CD4-positive, alpha-beta T cell treated with Interleukin-17A for 4 hours (primary cell): ENCODE data around the gene CKS2.
"Not testable (repeated sequence)": the region's sequence is repeated elsewhere in the genome, so short reads cannot be mapped to it uniquely, and the experiment has no call there.

Experiments
- DNase-seq: peaks from one replicate; pipeline ENCODE4 v3.0.0-alpha.2; 2020; ENCODE audit warnings: mixed read lengths

Gene CKS2

GRCh38 chr9:89310475-89311345, at the start of gene CKS2:
TSS of gene CKS2 (plus strand) at chr9:89311195. CDS start at chr9:89311293, 98 bp downstream.
- DNase-seq, result peak; percentile 100

DNA sequence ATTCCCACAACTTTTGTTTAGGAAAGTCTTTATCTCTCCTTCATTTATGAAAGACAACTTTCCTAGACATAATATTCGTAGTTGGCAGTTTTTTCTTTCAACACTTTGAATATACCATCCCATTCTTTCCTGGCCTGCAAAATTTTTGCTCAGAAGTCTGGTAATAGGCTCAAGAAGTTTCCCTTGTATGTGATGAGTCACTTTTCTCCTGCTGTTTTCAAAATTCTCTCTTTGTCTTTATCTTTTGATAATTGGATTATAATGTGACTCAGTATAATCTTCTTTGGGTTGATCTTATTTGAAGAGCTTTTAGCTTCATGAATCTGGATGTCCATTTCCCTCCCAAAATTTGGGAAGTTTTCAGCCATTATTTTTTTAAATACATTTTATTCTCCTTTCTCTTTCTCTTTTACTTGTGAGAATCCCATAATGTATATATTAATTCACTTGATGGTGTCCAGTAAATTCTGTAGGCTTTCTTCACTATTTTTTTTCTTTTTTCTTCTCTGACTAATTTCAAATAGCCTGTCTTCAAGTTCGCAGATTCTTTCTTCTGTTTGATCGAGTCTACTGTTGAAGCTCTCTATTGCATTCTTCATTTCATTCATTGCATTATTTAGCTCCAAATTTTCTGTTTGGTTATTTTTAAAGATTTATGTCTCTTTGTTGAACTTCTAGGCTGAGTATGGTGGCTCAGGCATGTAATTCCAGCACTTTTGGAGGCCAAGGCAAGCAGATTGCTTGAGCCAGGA, 37.3 kb upstream of the CKS2 start:
- no peak for DNase-seq

DNA sequence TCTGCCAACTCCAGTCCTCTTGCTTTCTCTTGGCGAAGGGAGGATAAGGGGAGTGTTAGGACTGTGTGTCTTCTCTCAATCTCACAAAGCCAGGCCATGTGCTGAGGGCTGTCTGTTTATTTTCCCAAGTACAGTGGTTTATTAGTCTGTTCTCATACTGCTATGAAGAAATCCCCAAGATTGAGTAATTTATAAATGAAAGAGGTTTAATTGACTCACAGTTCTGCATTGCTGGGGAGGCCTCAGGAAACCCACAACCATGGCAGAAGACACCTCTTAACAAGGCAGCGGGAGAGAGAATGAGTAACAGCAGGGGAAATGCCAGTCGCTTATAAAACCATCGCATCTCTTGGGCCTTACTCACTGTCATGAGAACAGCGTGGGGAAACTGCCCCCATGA, 36.2 kb upstream of the CKS2 start:
- no peak for DNase-seq

- not testable (repeated sequence) for DNase-seq
These were observed 35.0 kb upstream of the CKS2 start for GRCh38 chr9:89276040-89276439.

- DNase-seq, result no peak
These were observed 34.0 kb upstream of the CKS2 start for GRCh38 chr9:89277043-89277442.

GRCh38 chr9:89277454-89277853, 33.5 kb upstream of the CKS2 start:
- DNase-seq, result peak; percentile 16

DNA sequence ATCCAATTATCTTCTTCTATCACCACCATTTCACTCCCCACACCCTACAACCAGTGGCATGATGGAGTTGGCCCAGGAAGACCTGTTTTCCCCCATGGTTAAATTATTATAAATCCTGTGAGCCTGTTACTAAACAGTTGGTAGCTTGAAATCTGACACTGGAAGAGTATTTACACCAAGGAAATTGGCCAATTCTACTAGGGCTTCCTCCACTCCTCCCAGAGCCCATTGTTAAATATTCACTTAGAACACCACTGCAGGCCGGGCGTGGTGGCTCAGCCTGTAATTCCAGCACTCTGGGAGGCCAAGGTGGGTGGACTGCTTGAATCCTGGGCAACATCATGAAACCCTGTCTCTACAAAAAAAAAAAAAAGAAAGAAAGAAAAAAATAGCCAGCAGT, 32.4 kb upstream of the CKS2 start:
- DNase-seq, result no peak

DNA sequence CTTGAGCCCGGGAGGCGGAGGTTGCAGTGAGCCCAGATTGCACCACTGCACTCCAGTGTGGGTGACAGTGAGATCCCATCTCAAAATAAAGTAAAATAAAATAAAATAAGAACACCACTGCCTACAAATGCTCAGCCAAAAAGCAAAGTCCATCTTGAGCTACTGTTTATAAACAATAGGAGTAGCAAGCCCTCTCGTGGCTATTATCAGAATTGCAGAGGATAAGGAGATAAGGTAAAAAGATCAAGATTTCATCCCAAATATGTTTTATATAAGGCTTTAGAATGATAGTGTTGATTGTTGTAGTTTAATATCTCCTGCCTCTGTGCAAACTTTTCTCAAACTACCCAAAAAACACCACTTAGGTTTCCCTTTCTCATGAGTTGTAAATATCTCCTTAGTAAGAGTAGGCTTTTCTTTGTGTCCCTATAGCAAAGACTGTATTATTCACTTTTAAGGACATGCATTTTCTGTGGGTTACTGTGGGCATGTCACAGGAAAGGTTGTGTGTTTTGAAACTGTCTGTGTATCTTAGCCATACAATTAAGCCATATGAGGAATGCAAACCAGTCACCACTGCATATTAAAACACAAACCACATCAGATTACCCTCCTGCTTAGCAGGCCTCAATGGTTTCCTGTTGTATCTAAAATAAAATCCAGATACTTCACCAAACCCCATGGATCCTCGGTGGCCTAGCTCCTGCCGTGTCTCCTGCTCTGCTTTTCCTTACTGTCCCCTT, 31.8 kb upstream of the CKS2 start:
- DNase-seq, result peak; percentile 9

- DNase-seq, result no peak
These were observed 29.9 kb upstream of the CKS2 start for GRCh38 chr9:89281106-89281505.

GRCh38 chr9:89282248-89282968, 28.6 kb upstream of the CKS2 start:
- peak; percentile 33 for DNase-seq

DNA sequence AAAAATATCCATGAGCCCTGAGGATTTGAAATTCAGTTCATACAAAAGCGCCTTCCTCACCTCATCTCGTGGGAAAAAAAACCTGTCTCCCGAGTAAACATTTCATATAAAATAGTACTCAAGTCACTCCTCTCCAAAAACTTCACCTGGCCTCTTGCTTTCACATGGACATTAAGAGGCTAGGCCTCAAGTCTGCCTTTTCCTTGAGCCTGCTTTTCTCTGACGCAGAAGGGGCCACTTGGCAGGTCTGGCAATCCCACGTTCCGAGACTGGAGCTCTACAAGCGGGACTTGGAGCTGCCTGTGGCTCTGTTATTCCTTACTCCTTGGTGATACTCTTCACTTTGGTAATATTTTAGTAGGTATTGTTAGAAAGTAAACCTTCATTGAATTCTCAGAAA, 26.9 kb upstream of the CKS2 start:
- DNase-seq, result no peak

DNA sequence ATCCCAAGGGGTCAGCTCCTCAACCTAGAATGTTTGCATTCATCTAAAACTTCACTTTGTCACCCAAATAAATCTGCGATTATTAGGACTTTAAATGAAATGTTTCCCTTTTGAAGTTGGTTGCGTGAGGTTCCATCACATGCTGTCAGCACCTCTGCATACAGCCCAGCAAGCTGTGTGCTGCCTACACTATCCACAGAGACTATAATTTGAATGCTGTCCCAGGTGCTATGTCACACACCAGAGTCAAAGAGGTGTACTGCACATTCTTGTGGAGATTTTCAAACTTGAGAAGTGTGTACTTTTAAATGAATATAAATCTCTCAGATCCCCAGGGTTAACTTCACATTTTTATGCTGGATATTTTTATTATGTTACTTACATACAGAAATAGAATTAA, 19.3 kb upstream of the CKS2 start:
- no peak for DNase-seq

GRCh38 chr9:89293014-89293413, 18.0 kb upstream of the CKS2 start:
- no peak for DNase-seq

- DNase-seq, result no peak
These were observed 15.6 kb upstream of the CKS2 start for GRCh38 chr9:89295400-89295799.

DNA sequence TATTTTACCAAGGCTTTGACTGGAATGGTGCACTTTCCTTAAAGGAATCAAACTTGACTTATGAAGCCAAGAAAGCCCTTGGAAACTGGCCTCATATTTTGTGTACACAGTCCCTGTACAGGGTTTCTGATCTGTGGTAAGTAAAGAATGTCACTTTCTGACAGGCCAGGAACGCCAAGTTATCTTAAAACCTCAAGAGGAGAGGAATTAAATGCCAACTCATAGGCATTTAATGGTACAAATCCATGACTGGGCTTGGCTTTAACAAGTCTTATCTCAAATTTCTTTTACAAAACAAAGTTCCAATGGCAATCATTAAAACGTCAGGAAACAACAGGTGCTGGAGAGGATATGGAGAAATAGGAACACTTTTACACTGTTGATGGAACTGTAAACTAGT, 9.0 kb upstream of the CKS2 start:
- DNase-seq, result not testable (repeated sequence)

DNA sequence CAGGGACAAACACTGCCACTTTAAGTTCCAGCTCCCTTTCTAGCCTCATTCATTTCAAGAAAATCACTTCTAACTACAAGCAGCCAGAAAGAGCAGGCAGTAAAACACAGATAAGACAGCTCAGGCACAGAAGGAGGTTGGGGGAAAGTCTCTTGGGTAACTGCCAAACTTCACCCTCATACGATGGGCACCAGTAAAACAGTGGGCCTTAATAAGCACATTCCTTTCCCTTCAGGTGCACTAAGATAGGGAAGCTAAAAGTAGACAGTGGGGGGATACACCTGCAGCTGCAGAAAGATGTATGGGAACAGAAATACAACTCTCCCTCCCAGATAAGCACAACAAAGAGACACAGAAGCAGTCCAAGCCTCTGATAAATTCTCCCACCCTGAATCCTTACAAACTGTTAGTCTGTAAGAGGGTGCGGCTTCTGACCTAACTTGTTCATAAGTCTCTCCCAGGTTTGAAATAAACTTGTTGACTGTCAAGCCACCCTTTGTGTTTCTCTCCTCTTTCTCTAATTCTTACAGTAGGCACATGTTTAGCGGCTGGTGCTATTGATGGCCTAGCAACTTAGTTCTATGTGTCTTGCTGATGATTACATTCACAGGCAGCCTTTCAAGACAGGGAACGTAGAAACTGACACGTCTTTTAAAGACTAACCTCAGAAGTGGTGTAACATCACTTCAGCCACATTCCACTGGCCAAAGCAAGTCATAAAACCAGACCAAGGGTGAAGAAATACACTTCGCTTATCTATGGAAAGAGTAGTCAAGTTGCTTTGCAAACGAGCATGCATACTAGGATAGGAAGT, 6.8 kb upstream of the CKS2 start:
- DNase-seq, result no peak

DNA sequence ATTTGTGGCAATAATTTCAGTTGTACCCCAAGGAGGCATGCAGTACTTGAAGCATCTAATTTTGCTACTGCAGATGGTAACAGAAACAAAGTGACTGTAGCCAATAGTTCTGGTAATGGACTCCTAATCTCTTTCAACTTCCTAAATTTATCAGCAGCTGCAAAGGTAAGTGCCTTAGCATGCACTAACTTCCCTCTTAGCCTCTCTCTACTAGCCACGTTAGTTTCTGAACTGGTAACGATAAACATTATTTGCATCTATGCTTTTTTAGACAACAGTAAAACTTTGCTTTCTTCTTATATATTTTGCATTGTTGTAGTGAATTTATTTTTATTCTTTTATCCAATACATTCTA, 6.2 kb upstream of the CKS2 start:
- no peak for DNase-seq

- no peak for DNase-seq
These were observed 5.1 kb upstream of the CKS2 start for GRCh38 chr9:89305868-89306267.

DNA sequence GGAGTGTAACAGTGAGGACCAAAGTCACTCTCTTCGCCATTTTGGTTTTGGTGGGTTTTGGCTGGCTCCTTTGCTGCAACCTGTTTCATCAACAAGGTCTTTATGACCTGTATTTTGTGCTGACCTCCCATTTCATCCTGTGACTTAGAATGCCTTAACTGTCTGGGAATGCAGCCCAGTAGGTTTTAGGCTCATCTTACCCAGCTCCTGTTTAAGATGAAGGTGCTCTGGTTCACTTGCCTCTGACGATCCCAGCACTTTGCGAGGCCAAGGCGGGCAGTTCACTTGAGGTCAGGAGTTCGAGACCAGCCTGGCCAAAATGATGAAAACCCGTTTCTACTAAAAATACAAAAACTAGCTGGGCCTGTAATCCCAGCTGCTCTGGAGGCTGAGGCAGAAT, 1.8 kb upstream of the CKS2 start:
- no peak for DNase-seq

- DNase-seq, result no peak
These were observed 1.2 kb upstream of the CKS2 start for GRCh38 chr9:89309608-89310474.
